Measurements from ENCODE around the gene MIEF1.

DNA sequence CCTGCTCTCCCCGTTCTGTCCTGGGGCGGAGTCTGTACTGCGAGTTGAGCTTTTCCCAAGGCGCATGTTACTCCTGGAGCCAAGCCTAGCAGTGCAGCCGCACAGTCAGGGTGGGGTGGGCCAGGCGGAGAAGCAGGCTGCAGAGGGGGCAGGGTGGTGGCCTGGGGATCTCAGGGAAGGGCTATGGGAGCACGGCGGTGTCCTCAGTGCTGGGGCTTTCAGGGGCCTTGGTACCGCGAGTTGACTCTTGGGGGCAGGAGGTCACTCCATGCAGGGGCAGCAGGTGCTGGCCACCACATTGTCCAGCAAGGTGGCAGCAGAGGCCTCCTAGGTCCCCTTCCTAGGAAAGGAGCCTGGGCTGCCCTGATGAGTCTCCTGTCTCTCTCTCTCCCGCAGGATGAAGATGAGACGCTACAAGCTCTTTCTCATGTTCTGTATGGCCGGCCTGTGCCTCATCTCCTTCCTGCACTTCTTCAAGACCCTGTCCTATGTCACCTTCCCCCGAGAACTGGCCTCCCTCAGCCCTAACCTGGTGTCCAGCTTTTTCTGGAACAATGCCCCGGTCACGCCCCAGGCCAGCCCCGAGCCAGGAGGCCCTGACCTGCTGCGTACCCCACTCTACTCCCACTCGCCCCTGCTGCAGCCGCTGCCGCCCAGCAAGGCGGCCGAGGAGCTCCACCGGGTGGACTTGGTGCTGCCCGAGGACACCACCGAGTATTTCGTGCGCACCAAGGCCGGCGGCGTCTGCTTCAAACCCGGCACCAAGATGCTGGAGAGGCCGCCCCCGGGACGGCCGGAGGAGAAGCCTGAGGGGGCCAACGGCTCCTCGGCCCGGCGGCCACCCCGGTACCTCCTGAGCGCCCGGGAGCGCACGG, 14.9 kb upstream of the MIEF1 start:
- TF ChIP-seq EZH2 (IDR thresholded peaks at IDR 0.05; ENCODE audit: insufficient read depth, poor library complexity, severe bottlenecking) (no peak), EZH2phosphoT487 (IDR thresholded peaks at IDR 0.05; ENCODE audit: insufficient read depth, low read depth) (no peak)

All from GM23248 (cell line).